CD4-positive, alpha-beta memory T cell (primary cell): ENCODE results near the gene TEX48. TPM values are rescaled to one million over a fixed set of nuclear protein-coding genes. Genes with fewer than 3 reads are reported as not detected.
A peak's percentile ranks its signal among the peaks of the same experiment; 100 is the strongest.

Source experiments
- CTCF ChIA-PET: fragments of 350-600 bp; sonication (Branson Sonifier 250); formaldehyde crosslinking; loops from one replicate; lab custom pipeline; 2021; ENCODE audit warnings: inconsistent platforms; ENCODE audit not compliant: partially characterized antibody; lab: Charles Lee
- POLR2A ChIA-PET: fragments of 350-600 bp; sonication (Branson Sonifier 250); formaldehyde crosslinking; loops from one replicate; lab custom pipeline; 2021; ENCODE audit not compliant: partially characterized antibody; lab: Charles Lee
- DNase-seq, 5 donors: peaks; one replicate each; pipeline versions ENCODE4 v3.0.0 to v3.0.0-alpha.2; 2020 to 2022; ENCODE audit warnings: mixed read lengths in 1 of 5
- H3K27ac ChIP-seq: one replicate; pipeline ENCODE4 v1.7.0; 2013; ENCODE audit warnings: low read depth, low read length
- H3K27me3 ChIP-seq: 2 replicates; pipeline ENCODE4 v1.7.0; 2013; ENCODE audit warnings: mild to moderate bottlenecking, low read length, moderate library complexity; ENCODE audit not compliant: insufficient read depth
- H3K36me3 ChIP-seq: 2 replicates; pipeline ENCODE4 v1.7.0; 2013; ENCODE audit warnings: mild to moderate bottlenecking, low read length, moderate library complexity; ENCODE audit not compliant: insufficient read depth
- H3K4me1 ChIP-seq: 2 replicates; pipeline ENCODE4 v1.7.0; 2013; ENCODE audit warnings: mild to moderate bottlenecking, low read length, moderate library complexity; ENCODE audit not compliant: insufficient read depth
- H3K4me3 ChIP-seq, 2 donors: one replicate each; pipeline ENCODE4 v1.7.0; 2013; ENCODE audit warnings: low read length in 2 of 2, mild to moderate bottlenecking in 1 of 2
- H3K9me3 ChIP-seq, 2 donors: one replicate each; pipeline ENCODE4 v1.7.0; 2013; ENCODE audit warnings: low read length in 2 of 2, control low read depth in 1 of 2; ENCODE audit not compliant: control insufficient read depth in 1 of 2
- H3K27ac Mint-ChIP-seq, 7 donors: one replicate each; pipeline ENCODE4 v1.8.0; 2020 to 2021; ENCODE audit warnings: mixed read lengths in 7 of 7, mild to moderate bottlenecking in 6 of 7, inconsistent platforms in 3 of 7, moderate library complexity in 3 of 7
- H3K27me3 Mint-ChIP-seq, 2 donors: one replicate each; pipeline ENCODE4 v1.8.0; 2020 to 2021; ENCODE audit warnings: mixed read lengths in 2 of 2
- H3K36me3 Mint-ChIP-seq, 2 donors: one replicate each; pipeline ENCODE4 v1.8.0; 2020 to 2021; ENCODE audit warnings: mixed read lengths in 2 of 2, inconsistent platforms in 1 of 2, mild to moderate bottlenecking in 1 of 2
- H3K4me1 Mint-ChIP-seq, 4 donors: one replicate each; pipeline ENCODE4 v1.8.0; 2020 to 2021; ENCODE audit warnings: mixed read lengths in 4 of 4, mild to moderate bottlenecking in 1 of 4
- H3K4me3 Mint-ChIP-seq, 8 donors: one replicate each; pipeline ENCODE4 v1.8.0; 2020 to 2021; ENCODE audit warnings: mixed read lengths in 8 of 8, mild to moderate bottlenecking in 7 of 8, moderate library complexity in 6 of 8, inconsistent platforms in 3 of 8
- H3K9me3 Mint-ChIP-seq, 8 donors: one replicate each; pipeline ENCODE4 v1.8.0; 2020 to 2021; ENCODE audit warnings: mixed read lengths in 8 of 8, mild to moderate bottlenecking in 5 of 8, inconsistent platforms in 3 of 8, moderate library complexity in 1 of 8
- intact Hi-C: fragments of 100-400 bp; cut with micrococcal nuclease; formaldehyde crosslinking; loops from one replicate; pipeline ENCODE4 v1.15.1; 2023
- polyA plus RNA-seq, 2 donors: library from polyadenylated mRNA; unstranded; fragments of 300-500 nt; fragmentation: Illumina TruSeq; gene quantifications; one replicate each; pipeline ENCODE4 v1.2.3, GENCODE V29; 2021
- total RNA-seq, 2 experiments: library from RNA; stranded (reverse); gene quantifications; one replicate each; pipeline ENCODE4 v1.2.3, GENCODE V29; 2021

The TEX48 gene
- total and polyA plus RNA-seq, 4 experiments from 2014 or later, result 0.33 TPM; not detected in 3

GRCh38 chr9:114674798-114675540 is 7.0 kb downstream of the TEX48 start:
- ChIA-PET POLR2A (interaction anchor here (0.7 kb wide), 1 partner anchor 335 kb away, joined by 3 read pairs; no protein-coding TSS in a partner anchor), CTCF (interaction anchor here (0.7 to 1.8 kb wide), 6 partner anchors 9 to 314 kb away, joined by 3 to 5 read pairs (median 4); no protein-coding TSS in a partner anchor)
- H3K4me1 ChIP-seq, result no peaks in the 10 kb centered on the region
- H3K4me1 Mint-ChIP-seq, result peaks cover 0 to 1% (median 0%) of the 10 kb centered on the region in 4 donors
- no peak overlapping the region for H3K4me3 Mint-ChIP-seq
- H3K27ac ChIP-seq, result no peak overlapping the region
- no peak for DNase-seq
- H3K9me3 Mint-ChIP-seq, result peaks cover 0 to 6% (median 3%) of the 10 kb centered on the region in 8 donors
- intact Hi-C loops, result no loop called here
- no peaks in the 10 kb centered on the region for H3K9me3 ChIP-seq
- no peak overlapping the region for H3K4me3 ChIP-seq
- peaks cover 1 to 2% of the 10 kb centered on the region in 2 donors for H3K27me3 Mint-ChIP-seq
- no peak overlapping the region for H3K27ac Mint-ChIP-seq
- H3K36me3 ChIP-seq, result no peaks in the 10 kb centered on the region
- no peaks in the 10 kb centered on the region for H3K36me3 Mint-ChIP-seq
- no peaks in the 10 kb centered on the region for H3K27me3 ChIP-seq

DNA sequence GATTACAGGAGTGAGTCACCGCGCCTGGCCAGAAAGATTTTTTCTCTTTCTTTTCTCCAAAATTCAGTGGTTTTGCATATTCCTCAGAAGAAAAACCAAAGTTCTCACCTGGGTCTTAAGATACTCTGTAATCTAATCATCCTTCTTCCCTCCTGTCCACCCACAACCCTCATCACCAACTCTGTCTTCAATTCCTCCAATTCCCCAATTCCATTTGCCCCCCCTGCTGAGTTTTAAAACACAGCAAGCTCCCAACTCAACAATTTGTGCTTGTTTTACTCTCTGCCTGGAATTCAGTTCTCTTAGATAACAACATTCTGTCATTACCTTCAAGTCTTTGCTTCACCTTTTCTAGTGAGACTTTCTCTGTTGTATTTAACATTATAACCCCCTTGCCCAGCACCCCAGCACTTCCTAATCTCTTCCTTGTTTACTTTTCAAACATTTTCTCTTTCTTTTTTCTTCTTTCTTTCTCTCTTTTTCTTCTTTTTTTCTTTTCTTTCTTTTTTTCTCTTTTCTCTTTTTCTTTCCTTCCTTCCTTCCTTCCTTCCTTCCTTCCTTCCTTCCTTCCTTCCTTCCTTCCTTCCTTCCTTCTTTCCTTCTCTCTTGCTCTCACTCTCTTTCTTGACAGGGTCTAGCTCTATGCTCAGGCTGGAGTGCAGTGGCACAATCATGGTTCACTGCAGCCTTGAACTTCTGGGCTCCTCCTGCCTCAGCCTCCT is 7.8 kb downstream of the TEX48 start:
- Mint-ChIP-seq H3K9me3 (peaks cover 0 to 6% (median 3%) of the 10 kb centered on the region in 8 donors), H3K27ac (no peak overlapping the region), H3K27me3 (peaks cover 1 to 2% of the 10 kb centered on the region in 2 donors), H3K4me3 (no peak overlapping the region), H3K4me1 (peaks cover 0 to 1% (median 0%) of the 10 kb centered on the region in 4 donors), H3K36me3 (no peaks in the 10 kb centered on the region)
- Histone ChIP-seq H3K27me3 (no peaks in the 10 kb centered on the region), H3K27ac (no peak overlapping the region), H3K4me1 (no peaks in the 10 kb centered on the region), H3K4me3 (no peak overlapping the region), H3K9me3 (no peaks in the 10 kb centered on the region), H3K36me3 (no peaks in the 10 kb centered on the region)
- ChIA-PET CTCF (interaction anchor here (0.7 to 1.1 kb wide), 3 partner anchors 11 to 313 kb away, joined by 3 to 4 read pairs (median 3); no protein-coding TSS in a partner anchor), POLR2A (interaction anchor here (0.7 kb wide), 1 partner anchor 335 kb away, joined by 3 read pairs; no protein-coding TSS in a partner anchor)
- intact Hi-C loops, result no loop called here
- no peak for DNase-seq

DNA sequence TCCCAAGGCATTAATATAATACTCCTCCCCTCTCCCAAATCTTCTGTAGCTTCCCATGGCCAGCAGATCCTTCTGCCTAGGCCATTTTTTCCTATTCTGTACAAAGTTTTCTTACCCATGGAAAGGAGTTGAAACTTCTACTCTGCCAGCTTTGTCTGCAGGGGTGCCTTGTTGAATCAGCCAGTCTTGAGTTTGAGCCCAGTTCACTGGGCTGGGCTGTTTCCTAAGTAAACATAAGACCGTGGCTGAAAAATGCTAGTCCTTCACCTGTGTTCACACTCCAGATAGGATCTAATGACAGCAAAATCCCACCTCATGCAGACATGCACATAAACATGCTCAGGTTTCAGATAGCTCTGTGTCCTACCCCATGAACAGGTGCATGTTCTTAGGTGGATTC is 10.4 kb downstream of the TEX48 start:
- H3K27ac ChIP-seq, result no peak overlapping the region
- no peaks in the 10 kb centered on the region for H3K27me3 ChIP-seq
- Mint-ChIP-seq H3K27me3 (no peaks in the 10 kb centered on the region), H3K9me3 (peaks cover 0 to 6% (median 3%) of the 10 kb centered on the region in 8 donors), H3K27ac (peak overlapping the region in 1 of 7 donors; percentile 12), H3K4me1 (peaks cover 0 to 1% (median 0%) of the 10 kb centered on the region in 4 donors), H3K36me3 (no peaks in the 10 kb centered on the region), H3K4me3 (no peak overlapping the region)
- no peaks in the 10 kb centered on the region for H3K36me3 ChIP-seq
- H3K4me1 ChIP-seq, result no peaks in the 10 kb centered on the region
- H3K4me3 ChIP-seq, result no peak overlapping the region
- ChIA-PET POLR2A (no interaction called here), CTCF (interaction anchor here (2.1 to 3.7 kb wide), 2 partner anchors 10 to 18 kb away, joined by 10 to 22 read pairs; partner anchors contain the start of gene TEX48)
- H3K9me3 ChIP-seq, result no peaks in the 10 kb centered on the region
- DNase-seq, result no peak
- intact Hi-C loops, result no loop called here

GRCh38 chr9:114669961-114670360 is 12.0 kb downstream of the TEX48 start:
- H3K4me1 Mint-ChIP-seq, result peaks cover 0 to 1% (median 0%) of the 10 kb centered on the region in 4 donors
- ChIA-PET POLR2A (no interaction called here), CTCF (interaction anchor here (2.3 to 3.7 kb wide), 2 partner anchors 12 to 16 kb away, joined by 8 to 22 read pairs; partner anchors contain the start of gene TEX48)
- Histone ChIP-seq H3K27ac (no peak overlapping the region), H3K4me1 (no peaks in the 10 kb centered on the region), H3K4me3 (no peak overlapping the region), H3K9me3 (no peaks in the 10 kb centered on the region), H3K36me3 (no peaks in the 10 kb centered on the region), H3K27me3 (no peaks in the 10 kb centered on the region)
- no peak overlapping the region for H3K4me3 Mint-ChIP-seq
- H3K9me3 Mint-ChIP-seq, result peaks cover 0 to 6% (median 3%) of the 10 kb centered on the region in 8 donors
- H3K27me3 Mint-ChIP-seq, result no peaks in the 10 kb centered on the region
- DNase-seq, result no peak
- no peaks in the 10 kb centered on the region for H3K36me3 Mint-ChIP-seq
- intact Hi-C loops, result no loop called here
- H3K27ac Mint-ChIP-seq, result no peak overlapping the region

DNA sequence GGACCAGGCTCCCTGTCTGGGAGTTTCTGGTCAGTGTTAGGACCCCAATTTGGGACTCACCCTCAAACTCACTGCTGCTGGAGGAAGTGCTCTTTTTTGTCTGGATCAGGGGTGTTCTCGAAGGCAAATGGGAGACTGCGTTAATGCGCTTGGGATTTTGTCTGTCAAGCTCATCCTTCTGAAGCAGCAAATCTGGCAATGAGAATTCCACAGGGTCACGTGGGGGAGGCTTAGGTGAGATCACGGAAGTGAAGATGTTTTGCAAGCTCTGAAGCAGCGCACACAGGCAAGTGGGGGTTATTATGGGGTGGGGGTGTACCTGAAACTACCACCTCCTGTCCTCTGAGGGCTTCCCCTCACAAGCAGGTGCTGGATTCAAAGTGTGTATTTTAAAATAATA is 13.8 kb downstream of the TEX48 start:
- no peak overlapping the region for H3K4me3 Mint-ChIP-seq

GRCh38 chr9:114666851-114667250 is 15.1 kb downstream of the TEX48 start:
- intact Hi-C loops, result no loop called here
- Histone ChIP-seq H3K27me3 (no peaks in the 10 kb centered on the region), H3K9me3 (no peaks in the 10 kb centered on the region), H3K36me3 (no peaks in the 10 kb centered on the region), H3K4me3 (no peak overlapping the region), H3K4me1 (no peaks in the 10 kb centered on the region), H3K27ac (no peak overlapping the region)
- Mint-ChIP-seq H3K27me3 (peaks cover 7% of the 10 kb centered on the region in 2 donors), H3K27ac (no peak overlapping the region), H3K36me3 (no peaks in the 10 kb centered on the region), H3K9me3 (peaks cover 0 to 6% (median 1%) of the 10 kb centered on the region in 8 donors), H3K4me3 (no peak overlapping the region), H3K4me1 (peaks cover 0 to 1% (median 0%) of the 10 kb centered on the region in 4 donors)
- ChIA-PET CTCF (interaction anchor here (1.0 to 1.1 kb wide), 3 partner anchors 9 to 232 kb away, joined by 3 to 5 read pairs (median 4); no protein-coding TSS in a partner anchor), POLR2A (no interaction called here)
- no peak for DNase-seq

More for the DNA sequence above, 13.8 kb downstream of the TEX48 start:
- no peaks in the 10 kb centered on the region for H3K9me3 ChIP-seq
- intact Hi-C loops, result no loop called here
- Mint-ChIP-seq H3K4me1 (no peaks in the 10 kb centered on the region), H3K27ac (no peak overlapping the region), H3K27me3 (peaks cover 0 to 3% of the 10 kb centered on the region in 2 donors), H3K9me3 (peaks cover 0 to 6% (median 1%) of the 10 kb centered on the region in 8 donors), H3K36me3 (no peaks in the 10 kb centered on the region)
- H3K27me3 ChIP-seq, result no peaks in the 10 kb centered on the region
- no peaks in the 10 kb centered on the region for H3K4me1 ChIP-seq
- CTCF ChIA-PET, result interaction anchor here (1.4 to 2.3 kb wide), 2 partner anchors 13 to 14 kb away, joined by 5 to 8 read pairs; no protein-coding TSS in a partner anchor
- no peak for DNase-seq
- H3K4me3 ChIP-seq, result no peak overlapping the region
- H3K36me3 ChIP-seq, result no peaks in the 10 kb centered on the region
- POLR2A ChIA-PET, result no interaction called here
- no peak overlapping the region for H3K27ac ChIP-seq
